B cell (primary cell): ENCODE measurements around the gene PROC.

Experiments
- EZH2 ChIP-seq: IDR thresholded peaks from 2 replicates; pipeline ENCODE4 v1.6.1; 2012; ENCODE audit warnings: borderline replicate concordance, low read depth, mild to moderate bottlenecking, moderate library complexity, low read length; ENCODE audit not compliant: insufficient read depth, poor library complexity, severe bottlenecking
- TF ChIP-seq, protein P1 (sequence below): fragments of 200-600 bp; IDR thresholded peaks from one replicate; pipeline ENCODE4 v1.8.0; 2022; ENCODE audit warnings: antibody characterized with exemption, mild to moderate bottlenecking

DNA sequence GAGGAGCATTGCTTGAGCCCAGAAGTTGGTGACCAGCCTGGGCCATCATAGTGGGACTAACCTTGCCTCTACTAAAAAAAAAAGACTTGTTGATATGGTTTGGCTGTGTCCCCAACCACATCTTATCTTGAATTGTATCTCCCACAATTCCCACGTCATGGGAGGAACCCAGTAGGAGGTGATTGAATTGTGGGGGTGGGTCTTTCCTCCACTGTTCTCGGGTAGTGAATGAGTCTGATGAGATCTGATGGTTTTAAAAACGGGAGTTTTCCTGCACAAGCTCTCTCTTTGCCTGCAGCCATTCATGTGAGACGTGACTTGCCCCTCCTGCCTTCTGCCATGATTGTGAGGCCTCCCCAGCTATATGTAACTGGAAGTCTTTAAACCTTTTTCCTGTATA lies 47.0 kb downstream of the PROC start:
- no peak for TF ChIP-seq EZH2
- TF ChIP-seq, protein P1, sequence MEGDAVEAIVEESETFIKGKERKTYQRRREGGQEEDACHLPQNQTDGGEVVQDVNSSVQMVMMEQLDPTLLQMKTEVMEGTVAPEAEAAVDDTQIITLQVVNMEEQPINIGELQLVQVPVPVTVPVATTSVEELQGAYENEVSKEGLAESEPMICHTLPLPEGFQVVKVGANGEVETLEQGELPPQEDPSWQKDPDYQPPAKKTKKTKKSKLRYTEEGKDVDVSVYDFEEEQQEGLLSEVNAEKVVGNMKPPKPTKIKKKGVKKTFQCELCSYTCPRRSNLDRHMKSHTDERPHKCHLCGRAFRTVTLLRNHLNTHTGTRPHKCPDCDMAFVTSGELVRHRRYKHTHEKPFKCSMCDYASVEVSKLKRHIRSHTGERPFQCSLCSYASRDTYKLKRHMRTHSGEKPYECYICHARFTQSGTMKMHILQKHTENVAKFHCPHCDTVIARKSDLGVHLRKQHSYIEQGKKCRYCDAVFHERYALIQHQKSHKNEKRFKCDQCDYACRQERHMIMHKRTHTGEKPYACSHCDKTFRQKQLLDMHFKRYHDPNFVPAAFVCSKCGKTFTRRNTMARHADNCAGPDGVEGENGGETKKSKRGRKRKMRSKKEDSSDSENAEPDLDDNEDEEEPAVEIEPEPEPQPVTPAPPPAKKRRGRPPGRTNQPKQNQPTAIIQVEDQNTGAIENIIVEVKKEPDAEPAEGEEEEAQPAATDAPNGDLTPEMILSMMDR: no peak
